ENCODE data around the gene SLC44A5. TPM values are rescaled to one million over a fixed set of nuclear protein-coding genes. Genes with fewer than 3 reads are reported as not detected.

The SLC44A5 gene
- total and polyA plus RNA-seq, 4 donors, result 0.13 to 1.1 (median 0.22) TPM

DNA sequence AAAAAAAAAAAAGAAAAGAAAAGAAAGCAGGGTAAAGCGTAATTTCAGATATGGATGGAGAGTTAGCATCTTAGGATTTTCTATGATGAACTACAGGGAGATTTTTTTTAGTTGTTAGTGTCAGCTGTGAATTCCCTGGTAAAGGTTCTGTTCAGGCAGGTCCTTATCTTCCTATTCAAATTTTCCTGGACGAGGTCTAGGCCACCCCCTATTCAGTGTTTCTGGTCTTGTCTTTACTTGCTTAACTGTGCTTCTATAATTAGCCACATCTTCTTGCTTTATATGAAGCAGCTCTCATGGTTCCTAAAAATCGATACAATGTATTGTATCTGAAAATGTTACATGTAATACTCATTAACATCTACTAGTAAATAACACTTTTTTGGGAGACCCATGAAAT lies 318.9 kb downstream of the SLC44A5 start:
- 74% methylated on average over 3 of the region's 3 CpGs for WGBS
- Histone ChIP-seq H3K9me3 (ENCODE audit: control insufficient read depth in 4 of 4, low read length in 3 of 4) (no peaks in the 10 kb centered on the region), H3K27ac (ENCODE audit: low read depth in 1 of 2, low read length in 2 of 2) (no peak overlapping the region), H3K27me3 (ENCODE audit: control insufficient read depth in 4 of 4, insufficient read depth in 4 of 4, low read length in 3 of 4) (peaks cover 0 to 3% (median 0%) of the 10 kb centered on the region in 4 donors), H3K9ac (ENCODE audit: low read depth in 1 of 2, low read length in 2 of 2) (no peak overlapping the region), H3K4me3 (ENCODE audit: low read depth in 1 of 3, low read length in 3 of 3) (no peak overlapping the region), H3K4me1 (ENCODE audit: control insufficient read depth in 4 of 4, insufficient read depth in 4 of 4, low read length in 3 of 4) (no peaks in the 10 kb centered on the region), H3K36me3 (ENCODE audit: control insufficient read depth in 4 of 4, insufficient read depth in 3 of 4, low read depth in 1 of 4, low read length in 3 of 4) (no peaks in the 10 kb centered on the region)
- DNase-seq (ENCODE audit: low spot score), result no peak
- TF ChIP-seq GABPA (IDR thresholded peaks at IDR 0.05 in 1 of 2, conservative IDR thresholded peaks at IDR 0.05 in 1 of 2), result no peak
- TF ChIP-seq HNF4A (conservative IDR thresholded peaks at IDR 0.05), result no peak
- TF ChIP-seq, protein P1, sequence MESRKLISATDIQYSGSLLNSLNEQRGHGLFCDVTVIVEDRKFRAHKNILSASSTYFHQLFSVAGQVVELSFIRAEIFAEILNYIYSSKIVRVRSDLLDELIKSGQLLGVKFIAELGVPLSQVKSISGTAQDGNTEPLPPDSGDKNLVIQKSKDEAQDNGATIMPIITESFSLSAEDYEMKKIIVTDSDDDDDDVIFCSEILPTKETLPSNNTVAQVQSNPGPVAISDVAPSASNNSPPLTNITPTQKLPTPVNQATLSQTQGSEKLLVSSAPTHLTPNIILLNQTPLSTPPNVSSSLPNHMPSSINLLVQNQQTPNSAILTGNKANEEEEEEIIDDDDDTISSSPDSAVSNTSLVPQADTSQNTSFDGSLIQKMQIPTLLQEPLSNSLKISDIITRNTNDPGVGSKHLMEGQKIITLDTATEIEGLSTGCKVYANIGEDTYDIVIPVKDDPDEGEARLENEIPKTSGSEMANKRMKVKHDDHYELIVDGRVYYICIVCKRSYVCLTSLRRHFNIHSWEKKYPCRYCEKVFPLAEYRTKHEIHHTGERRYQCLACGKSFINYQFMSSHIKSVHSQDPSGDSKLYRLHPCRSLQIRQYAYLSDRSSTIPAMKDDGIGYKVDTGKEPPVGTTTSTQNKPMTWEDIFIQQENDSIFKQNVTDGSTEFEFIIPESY (IDR thresholded peaks at IDR 0.05), result no peak
- TF ChIP-seq, protein P2, sequence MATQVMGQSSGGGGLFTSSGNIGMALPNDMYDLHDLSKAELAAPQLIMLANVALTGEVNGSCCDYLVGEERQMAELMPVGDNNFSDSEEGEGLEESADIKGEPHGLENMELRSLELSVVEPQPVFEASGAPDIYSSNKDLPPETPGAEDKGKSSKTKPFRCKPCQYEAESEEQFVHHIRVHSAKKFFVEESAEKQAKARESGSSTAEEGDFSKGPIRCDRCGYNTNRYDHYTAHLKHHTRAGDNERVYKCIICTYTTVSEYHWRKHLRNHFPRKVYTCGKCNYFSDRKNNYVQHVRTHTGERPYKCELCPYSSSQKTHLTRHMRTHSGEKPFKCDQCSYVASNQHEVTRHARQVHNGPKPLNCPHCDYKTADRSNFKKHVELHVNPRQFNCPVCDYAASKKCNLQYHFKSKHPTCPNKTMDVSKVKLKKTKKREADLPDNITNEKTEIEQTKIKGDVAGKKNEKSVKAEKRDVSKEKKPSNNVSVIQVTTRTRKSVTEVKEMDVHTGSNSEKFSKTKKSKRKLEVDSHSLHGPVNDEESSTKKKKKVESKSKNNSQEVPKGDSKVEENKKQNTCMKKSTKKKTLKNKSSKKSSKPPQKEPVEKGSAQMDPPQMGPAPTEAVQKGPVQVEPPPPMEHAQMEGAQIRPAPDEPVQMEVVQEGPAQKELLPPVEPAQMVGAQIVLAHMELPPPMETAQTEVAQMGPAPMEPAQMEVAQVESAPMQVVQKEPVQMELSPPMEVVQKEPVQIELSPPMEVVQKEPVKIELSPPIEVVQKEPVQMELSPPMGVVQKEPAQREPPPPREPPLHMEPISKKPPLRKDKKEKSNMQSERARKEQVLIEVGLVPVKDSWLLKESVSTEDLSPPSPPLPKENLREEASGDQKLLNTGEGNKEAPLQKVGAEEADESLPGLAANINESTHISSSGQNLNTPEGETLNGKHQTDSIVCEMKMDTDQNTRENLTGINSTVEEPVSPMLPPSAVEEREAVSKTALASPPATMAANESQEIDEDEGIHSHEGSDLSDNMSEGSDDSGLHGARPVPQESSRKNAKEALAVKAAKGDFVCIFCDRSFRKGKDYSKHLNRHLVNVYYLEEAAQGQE (IDR thresholded peaks at IDR 0.05), result no peak
- no peak for TF ChIP-seq EGR1 (IDR thresholded peaks at IDR 0.05; ENCODE audit: low read depth in 2 of 2)
- no peak for TF ChIP-seq HNF4G (IDR thresholded peaks at IDR 0.05)
- TF ChIP-seq FOXA2 (IDR thresholded peaks at IDR 0.05), result no peak
- no peak for TF ChIP-seq TAF1 (conservative IDR thresholded peaks at IDR 0.05)
- TF ChIP-seq FOXA1 (IDR thresholded peaks at IDR 0.05), result no peak
- TF ChIP-seq SP1 (IDR thresholded peaks at IDR 0.05), result no peak
- TF ChIP-seq, protein P3, sequence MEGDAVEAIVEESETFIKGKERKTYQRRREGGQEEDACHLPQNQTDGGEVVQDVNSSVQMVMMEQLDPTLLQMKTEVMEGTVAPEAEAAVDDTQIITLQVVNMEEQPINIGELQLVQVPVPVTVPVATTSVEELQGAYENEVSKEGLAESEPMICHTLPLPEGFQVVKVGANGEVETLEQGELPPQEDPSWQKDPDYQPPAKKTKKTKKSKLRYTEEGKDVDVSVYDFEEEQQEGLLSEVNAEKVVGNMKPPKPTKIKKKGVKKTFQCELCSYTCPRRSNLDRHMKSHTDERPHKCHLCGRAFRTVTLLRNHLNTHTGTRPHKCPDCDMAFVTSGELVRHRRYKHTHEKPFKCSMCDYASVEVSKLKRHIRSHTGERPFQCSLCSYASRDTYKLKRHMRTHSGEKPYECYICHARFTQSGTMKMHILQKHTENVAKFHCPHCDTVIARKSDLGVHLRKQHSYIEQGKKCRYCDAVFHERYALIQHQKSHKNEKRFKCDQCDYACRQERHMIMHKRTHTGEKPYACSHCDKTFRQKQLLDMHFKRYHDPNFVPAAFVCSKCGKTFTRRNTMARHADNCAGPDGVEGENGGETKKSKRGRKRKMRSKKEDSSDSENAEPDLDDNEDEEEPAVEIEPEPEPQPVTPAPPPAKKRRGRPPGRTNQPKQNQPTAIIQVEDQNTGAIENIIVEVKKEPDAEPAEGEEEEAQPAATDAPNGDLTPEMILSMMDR (IDR thresholded peaks at IDR 0.05; ENCODE audit: low read depth, low read length, missing input control), result no peak
- no peak for TF ChIP-seq RAD21 (IDR thresholded peaks at IDR 0.05)

DNA sequence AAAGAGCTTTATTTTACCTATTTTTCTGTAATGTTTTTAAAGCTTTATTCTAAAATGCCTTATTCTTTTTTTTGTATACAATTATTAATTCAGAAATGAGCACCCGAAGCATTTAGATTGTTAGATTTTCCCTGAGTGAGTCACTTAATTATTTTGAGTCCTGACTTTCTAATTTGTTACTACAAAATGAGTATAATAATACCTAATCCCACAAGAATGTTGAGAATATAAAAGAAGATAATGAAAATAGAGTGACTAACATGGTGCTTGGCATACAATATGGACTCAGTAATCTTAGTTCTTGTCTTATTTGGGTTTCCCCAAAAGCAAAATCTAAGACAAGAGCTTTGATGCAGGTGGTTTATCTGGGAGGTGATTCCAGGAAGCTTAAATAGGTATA lies 334.5 kb downstream of the SLC44A5 start:
- TF ChIP-seq SP1 (IDR thresholded peaks at IDR 0.05) (no peak), TAF1 (conservative IDR thresholded peaks at IDR 0.05) (no peak), RXRA (IDR thresholded peaks at IDR 0.05) (no peak), YY1 (IDR thresholded peaks at IDR 0.05) (no peak)
- TF ChIP-seq, protein P4, sequence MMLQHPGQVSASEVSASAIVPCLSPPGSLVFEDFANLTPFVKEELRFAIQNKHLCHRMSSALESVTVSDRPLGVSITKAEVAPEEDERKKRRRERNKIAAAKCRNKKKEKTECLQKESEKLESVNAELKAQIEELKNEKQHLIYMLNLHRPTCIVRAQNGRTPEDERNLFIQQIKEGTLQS (IDR thresholded peaks at IDR 0.05), result no peak
- Histone ChIP-seq H3K4me3 (ENCODE audit: low read depth in 1 of 3, low read length in 3 of 3) (no peak overlapping the region), H3K27me3 (ENCODE audit: control insufficient read depth in 4 of 4, insufficient read depth in 4 of 4, low read length in 3 of 4) (no peaks in the 10 kb centered on the region), H3K9me3 (ENCODE audit: control insufficient read depth in 4 of 4, low read length in 3 of 4) (no peaks in the 10 kb centered on the region), H3K9ac (ENCODE audit: low read depth in 1 of 2, low read length in 2 of 2) (no peak overlapping the region), H3K27ac (ENCODE audit: low read depth in 1 of 2, low read length in 2 of 2) (no peak overlapping the region), H3K36me3 (ENCODE audit: control insufficient read depth in 4 of 4, insufficient read depth in 3 of 4, low read depth in 1 of 4, low read length in 3 of 4) (no peaks in the 10 kb centered on the region), H3K4me1 (ENCODE audit: control insufficient read depth in 4 of 4, insufficient read depth in 4 of 4, low read length in 3 of 4) (no peaks in the 10 kb centered on the region)
- WGBS, result 82% methylated on average over 1 of the region's 1 CpG
- DNase-seq (ENCODE audit: low spot score), result no peak
